HG02970 (cell line): ENCODE results near the gene ASB10.

Experiments
- ATAC-seq: cut with Tn5 transposase; IDR thresholded peaks from one replicate; pipeline ENCODE4 v1.9.1; 2021; ENCODE audit warnings: mild to moderate bottlenecking, moderate library complexity, moderate number of reproducible peaks; ENCODE audit not compliant: unreplicated experiment, low FRiP score

ASB10 gene

DNA sequence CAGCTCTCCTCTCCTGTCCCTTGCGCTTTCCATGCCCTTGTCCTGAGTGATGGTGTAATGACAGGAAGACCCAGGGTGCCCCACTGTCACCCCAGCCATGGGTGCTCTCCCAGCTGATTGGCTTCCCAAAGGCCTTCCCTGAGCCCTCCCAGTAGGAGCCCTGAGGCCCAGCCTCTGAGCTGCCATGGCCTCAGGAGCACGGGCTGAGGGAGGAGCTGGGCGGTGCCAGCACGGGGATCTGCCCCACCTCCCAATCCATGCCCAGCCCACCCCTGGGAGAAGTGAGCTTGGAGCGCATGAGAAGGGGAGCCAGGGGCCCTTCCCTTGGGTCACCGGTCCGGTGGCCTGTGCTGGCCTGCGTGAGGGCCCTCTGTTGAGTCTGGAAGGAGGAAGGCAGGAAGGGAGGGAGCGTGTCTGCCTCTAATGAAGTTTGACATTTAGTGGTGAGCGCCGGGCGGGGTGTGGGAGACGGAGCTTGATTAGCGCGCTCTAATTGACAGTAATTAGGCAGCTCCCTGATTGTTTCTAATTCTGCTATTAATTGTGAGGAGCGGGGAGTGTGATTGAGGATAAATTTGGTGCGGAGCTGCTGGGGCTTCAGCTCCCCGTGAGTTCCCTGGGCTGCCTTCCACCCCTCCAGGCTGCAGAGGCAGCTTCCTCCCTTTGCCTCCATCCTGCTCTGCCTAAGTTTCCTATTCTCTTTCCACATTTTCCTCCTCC, 47.8 kb downstream of the ASB10 start:
- no peak for ATAC-seq

DNA sequence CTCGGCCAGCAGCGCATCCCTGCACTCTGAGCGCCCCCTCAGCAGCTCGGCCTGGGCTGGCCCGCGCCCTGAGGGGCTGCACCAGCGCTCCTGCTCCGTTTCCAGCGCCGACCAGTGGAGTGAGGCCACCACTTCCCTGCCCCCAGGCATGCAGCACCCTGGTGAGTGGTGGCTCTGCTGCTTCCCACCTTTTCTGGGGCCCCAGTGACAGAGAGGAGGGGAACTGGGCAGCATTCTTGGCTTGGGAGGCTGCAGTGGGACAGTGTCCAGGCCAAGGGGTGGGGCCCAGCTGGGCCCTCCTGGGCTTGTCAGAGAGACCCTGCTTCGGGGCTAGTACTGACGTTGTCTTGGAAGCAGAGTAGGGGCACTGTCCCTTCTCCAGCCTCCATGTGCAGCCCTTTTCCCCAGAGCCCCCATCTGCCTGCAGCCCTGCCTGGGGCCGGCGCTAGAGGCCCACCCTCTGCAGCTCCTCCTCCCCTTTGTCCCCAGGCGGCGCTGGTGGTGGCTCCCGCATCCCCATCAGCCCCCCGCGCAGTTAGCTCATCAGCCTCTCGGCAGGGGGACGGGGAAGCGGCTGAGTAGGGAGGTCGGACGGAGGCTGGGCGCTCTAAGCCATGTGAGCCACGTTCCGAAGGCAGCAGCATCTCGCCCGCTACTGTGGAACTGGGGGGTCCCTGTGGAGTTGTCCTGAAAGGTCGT, 48.7 kb downstream of the ASB10 start:
- no peak for ATAC-seq

DNA sequence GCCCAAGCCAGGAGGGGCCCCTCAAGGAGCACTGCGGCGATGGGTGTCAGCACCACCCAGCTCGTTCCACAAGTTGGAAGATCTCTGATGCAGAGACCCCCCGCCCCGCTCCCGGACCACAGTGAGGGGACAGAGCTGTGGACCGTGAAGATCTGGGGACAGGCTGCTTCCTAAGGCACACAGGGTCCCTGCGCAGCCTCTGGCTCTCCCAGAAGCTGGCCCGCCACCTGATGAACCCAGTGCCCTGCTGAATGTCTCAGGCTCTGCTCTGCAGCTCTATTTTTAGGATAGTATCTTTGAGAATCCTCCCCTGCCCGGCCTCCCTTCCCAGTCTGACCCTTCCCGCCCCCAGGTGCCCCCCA, 49.3 kb downstream of the ASB10 start:
- ATAC-seq: no peak

DNA sequence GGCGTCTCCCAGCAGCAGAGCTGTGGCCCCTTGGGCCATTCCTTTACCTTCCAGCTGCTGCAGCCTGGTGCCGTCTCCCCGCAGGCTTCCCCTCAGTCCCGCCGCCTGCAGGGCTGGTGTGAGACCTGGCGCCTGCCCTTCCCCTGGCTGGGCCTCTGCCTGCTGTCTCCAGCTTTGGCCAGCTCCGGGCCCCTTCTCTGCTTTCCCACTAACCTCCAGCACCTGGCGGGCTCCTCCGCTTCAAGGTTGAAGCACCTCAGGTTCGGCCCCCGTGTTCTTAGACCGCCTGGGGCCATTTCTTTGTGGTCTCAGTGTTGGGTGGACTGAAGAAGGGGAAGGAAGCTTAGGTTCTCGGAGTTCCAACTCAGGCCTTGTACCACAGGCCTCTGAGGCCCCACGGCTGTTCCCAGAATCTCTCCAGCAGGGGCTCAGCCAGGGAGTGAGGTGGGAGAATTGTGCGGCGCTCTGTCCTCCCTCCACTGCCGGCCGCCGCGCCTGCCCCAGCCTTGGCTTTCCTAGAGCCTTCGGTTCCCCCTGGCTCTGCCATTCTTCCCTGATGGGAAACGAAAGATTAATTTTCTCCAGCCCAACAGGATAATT, 49.9 kb downstream of the ASB10 start:
- ATAC-seq: no peak

DNA sequence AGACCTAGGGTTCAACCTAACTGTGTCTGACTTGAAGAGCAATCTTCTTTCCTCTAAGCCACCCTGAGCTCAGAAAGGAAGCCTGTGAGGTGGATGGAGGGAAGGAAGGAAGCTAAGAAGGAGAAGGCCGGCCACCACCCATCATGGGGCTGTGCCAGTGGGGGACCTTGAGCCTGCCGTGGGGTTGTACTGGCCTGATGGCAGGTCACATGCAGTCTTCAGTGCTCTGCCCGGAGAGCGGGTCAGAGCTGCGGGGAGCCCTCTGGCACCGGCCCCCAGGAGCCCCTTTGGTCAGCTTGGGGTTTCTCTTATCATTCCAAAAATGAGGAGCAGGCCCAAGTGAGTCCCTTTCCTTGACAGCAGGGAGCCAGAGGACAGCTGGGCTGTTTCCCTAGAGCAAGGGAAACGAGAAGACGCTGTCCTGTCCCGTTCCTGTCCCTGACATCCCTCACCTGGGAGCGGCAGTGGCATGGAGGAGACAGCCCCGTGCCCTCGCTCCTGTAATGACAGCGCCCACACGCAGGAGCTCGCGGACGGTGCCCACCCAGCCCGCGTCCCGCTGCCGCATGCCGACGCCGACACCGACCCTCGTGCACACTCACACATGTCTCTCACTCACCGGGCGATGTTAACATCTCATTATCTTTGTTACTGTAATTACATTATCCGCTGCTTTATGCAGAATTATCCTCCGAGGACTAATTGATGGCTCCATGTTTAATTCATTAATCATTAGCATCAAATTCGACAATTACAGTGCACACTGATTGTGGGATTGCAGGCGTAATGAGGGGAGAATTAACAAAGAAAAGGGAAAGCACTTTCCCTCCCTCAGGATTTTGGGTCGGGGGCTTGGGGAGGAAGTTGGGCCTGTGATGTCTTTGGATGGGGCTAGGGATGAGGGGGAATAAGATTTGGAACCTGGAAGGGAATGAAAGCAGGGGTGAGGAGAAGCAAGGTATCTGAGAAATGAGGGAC, 50.9 kb downstream of the ASB10 start:
- ATAC-seq: no peak

DNA sequence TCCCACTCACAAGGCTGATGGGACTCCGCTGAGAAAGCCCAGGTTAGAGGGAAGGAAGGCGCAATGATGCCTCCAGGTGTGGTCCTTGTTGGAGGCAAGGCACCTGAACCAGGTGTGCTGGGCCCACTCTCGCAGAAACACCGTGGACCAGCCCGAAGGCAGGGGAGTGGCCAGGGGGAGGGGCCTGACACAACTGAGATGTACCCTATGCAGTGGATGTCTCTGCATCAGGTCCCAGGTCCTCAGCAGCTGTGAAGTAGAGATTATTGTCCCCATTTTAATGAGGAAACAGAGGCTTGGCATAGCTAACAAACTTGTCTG, 51.6 kb downstream of the ASB10 start:
- ATAC-seq: no peak

DNA sequence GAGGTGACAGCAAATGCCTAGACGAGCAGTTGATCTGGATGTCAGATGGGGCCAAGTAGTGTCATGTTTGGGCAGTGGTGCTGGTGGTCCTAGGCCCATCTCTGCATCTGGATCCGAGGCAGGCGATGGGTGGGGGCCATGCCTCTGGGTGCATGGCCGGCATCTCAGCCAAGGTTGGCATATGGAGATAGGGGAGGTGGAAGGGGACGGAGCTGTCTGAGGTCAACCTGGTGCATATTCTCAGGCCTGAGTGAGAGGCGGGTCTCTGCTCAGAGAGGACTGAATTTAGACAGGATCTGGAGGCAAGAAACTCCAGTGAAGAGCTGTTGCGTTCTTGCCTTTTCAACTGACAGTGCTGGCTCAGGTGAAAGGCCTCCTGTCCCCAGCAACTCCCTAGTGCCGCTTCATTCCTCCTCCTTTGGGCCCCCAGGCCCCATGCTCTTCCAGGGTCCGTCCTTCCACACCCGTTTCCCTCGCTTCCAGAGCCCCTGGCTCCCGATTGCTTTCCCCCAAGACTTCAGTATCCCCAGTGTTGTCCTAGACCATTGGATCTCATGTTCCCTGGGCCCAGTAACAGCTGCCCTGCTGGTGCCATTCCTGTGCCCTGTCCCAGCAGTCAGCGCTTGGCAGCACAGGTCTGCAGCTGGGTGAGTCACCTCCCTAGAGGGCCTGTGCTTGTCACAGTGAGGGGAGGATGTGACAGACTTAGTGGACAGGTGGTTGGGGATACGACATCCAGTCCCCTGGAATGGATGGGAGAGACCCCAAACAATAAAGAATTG, 52.1 kb downstream of the ASB10 start:
- no peak for ATAC-seq

DNA sequence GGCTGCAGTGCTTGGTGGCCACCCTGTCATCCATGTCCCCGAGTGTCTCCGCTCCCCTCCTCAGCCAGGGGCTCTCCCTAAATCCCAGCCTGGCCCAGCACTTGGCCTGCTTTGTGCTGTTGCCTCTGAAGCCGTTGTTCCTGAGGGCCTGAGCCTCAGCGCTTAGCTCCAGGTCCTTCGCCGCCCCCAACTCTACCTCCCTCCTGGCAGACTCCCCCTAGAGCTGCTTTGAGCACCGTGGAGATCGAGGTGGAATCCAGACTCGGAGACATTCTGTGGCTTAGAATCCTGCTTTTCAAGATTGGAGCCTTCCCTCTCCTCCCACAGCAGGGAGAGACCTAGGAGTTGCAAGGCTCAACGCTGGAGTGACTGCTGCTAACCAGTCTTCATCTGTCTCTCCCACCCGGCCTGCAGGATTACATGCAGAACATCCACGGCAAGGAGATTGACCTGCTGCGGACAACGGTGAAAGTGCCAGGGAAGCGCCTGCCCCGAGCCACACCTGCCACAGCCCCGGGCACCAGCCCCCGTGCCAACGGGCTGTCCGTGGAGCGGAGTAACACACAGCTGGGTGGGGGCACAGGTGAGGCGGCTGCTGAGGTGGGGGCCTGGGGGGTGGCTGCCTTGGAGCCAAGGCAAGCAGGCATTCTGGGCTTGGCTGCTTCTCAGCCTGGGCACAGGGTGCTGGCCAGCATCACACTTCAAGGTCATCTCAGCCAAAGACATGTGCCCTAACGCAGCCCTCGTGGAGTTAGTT, 52.9 kb downstream of the ASB10 start:
- no peak for ATAC-seq

DNA sequence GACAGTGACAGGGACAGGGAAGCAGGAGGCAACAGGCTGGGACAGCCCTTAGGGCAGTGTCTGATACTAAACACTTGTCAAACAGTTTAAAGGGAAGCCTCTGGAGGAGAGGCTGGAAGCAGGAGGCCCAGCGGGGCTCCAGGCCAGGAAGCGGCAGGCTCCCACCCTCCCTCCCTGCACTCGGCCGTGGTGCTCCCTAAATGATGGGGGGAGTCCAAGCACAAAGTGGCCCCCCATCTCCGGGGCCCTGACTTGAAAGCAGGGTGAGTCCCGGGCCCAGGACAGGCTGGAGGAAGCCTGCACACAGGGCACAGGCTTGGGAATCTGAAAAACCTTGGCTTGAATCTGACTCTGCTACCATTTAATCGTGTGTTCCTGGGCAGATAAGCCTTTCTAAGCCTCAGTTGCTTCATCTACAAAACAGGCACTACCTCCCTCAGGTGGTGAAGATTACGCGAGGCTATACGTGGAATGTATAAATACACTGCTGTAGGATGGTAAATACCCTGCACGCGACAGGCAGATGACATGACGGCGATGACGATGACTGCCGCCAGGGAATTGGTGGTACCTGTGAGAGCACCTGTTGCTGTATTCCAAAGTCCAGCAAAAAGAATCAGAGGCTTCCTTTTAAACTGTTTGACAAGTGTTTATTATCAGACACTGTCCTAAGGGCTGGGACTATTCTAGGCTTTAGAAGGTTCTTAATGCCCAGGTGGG, 53.6 kb downstream of the ASB10 start:
- ATAC-seq: no peak

DNA sequence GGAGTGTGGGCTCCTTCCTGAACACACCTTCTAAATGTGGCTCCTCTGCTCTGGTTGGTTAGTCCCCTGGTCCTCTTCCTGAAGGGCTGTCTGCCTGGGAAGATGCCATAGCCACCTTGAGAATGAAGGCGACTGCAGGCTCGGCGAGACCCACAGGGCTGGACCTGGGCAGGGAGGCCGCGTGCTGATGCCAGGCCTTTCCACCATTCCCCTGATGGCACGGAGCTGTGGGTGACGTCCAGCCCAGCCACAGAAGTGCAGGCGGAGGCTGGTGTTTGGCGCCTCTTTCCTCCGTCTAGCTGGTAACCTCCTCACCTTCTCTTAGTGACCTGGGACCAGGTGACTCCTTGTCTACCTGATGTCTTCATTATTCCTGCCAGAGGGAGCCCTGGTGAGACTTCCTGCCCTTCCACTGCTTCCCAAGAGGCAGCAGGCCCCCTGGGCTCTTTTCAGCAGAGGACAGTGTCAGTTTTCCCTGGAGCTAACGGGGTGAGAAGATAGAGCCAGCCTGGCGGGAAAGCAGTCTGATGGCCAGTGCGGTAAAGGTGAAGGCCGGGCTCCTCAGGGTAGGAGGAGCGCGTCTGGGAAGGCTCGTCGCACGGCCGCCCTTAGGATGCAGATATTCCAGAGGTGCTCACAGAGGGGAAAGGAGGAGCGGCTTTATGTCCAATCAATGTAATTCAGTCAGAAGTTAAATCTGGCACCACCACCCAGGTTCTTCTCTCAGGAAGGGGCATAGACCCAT, 54.4 kb downstream of the ASB10 start:
- ATAC-seq: no peak

DNA sequence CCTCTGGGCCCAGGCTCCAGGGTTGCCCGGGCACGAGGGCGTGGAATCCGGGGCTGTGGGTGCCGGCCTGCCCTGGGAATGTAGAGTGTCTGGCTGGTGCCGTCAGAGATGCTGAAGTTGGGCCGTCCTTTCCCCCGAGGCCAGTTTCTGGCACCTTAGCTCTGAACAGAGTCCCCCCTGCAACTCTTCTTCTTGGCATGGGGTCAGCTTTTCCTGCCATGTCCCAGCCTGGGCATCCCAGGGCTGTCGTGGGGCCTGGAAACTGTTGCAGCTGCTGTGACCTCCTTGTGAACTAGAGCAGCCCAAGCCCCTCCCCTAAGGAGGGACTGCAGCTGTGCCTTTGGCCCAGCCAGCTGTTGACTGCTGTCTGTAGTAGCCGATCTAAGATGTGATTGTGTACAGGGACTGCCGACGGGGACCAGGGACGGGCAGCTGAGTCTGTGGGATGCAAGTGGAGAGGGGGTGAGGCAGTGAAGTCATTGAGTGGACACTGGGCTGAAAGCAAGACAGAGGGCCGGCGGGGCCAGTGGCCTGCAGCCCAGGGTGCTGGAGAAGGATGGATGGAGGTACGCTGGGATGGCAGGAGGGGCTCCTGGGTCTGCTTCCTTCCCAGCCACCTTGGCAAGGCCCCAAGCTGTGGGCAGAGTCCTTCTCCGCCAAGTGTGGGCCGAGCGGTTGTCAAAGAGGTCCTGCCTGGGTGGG, 55.3 kb downstream of the ASB10 start:
- no peak for ATAC-seq

DNA sequence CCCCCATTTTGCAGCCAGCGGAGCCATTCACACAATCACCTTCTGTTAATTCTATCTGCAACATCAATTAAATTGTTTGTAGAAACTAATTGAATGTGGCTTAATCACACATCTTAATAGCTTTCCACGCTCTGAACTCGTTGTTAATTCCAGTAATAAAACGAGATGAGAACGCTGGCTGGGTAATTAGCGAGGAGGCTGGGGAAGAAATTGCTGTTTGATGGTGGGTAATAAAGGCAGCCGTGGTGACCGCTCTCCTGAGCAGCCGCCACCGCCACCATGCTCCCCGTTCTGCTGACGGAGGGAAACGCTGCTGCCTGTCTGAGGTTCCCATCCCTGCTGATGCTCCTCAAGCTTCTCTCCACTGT, 55.8 kb downstream of the ASB10 start:
- no peak for ATAC-seq

DNA sequence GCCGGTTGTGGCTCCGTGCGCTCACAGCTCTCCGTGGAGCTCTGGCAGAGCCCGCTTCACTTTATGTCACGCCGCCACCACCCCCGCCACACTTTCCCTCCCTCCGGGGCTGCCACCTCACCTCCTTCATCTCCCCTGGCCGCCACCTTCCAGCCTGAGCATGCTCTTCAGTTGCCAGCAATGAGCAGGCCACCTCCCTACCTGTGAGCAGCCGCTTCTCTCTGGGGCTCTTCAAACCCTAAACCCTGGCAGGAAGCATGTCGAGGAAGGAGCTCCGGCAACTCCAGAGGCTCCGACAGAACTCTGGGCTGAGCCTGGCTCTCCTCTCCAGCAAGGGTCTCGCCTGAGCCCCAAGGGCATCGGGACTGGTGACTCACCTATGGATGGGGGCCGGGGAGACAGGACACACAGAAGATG, 56.3 kb downstream of the ASB10 start:
- ATAC-seq: no peak

DNA sequence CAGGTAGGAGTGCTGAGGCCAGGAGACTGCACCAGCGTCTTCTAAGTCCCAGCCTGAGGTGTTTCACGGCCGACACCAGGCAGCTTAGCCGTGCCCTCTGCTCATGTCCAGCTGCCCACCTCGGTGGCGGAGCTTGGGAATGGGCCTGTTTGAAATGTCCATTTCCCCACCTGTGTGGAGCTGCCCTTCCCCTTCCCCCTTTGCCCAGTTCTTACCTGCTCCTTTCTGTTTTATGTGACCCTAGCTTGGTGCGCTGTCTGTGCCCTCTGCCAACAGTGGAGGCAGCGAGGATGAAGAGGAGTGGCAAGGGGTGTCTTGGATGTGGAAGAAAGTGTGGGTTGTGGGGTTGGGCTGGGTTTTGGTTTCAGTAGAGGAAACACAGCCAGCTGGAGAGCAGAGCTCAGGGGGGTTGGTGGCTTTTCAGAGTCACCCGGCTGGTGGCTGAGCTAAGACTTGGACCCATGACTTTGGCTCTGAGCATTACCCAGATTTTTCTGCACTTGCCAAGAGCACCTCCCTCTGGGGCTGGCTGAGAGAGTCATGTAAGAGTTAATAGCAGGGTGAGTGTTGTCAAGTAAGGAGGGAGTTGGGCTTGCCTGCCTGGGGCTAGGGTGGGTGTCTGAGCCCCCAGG, 57.0 kb downstream of the ASB10 start:
- ATAC-seq: no peak

DNA sequence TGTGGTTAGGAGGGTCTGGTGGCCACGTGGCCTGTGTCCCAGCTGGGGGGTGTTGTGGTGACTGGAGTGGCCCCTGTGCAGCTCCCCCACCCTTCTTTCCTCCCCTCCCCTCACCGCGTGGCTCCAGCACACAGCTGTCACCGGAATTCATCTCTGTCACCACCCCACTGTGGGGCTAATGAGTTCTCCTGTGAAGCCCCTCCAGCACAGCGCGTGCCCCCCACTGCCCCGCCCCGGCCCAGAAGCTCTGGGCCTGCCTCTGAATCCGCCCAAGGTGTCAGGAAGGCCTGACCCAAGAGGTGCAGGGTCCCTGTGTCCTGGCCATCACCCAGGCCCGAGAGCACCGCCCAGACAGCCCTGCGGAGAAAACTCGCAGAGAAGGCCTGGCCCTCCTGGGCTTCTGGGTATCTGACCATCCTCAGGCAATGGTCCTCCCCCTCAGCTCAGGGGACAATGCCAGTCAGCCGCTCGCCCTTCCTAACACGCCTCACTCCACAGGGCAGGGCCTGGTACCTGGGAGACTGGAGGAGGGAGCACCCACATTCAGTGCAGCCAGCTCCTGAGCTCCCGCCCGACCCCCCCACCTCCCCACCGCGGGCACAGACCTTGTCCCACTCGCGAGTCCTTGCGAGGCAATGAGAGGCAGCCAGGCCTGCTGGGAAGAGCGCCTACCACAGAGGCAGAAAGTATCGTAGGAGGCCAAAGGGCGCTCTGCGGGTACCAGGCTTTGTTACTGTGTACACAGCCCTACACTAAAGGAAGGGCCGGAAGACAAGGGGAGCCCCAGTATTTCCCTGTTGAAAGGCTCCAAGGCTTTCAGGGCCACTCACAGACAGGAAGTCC, 57.7 kb downstream of the ASB10 start:
- no peak for ATAC-seq

DNA sequence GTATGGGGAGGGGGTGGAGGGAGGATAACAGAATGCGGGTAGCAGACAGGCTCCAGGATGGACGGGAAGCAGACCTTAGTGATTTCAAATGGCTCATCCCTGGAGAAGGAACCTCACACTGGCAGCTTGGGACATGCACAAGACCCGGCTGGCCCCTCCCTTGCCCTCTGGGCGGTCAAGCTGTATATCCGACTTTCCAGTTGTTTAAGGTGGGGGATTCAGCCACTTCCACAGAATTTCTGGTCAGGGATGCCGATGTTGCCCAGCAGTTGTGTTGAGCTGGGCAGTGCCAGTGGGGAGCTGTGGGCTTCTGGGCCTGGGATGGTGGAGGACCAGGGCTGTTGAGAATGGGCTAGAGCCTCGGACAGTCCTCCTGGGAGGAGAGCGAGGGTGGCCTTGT, 58.3 kb downstream of the ASB10 start:
- ATAC-seq: no peak
